IPS-20b (cell line): ENCODE data around the gene CHD1.
A peak's percentile ranks its signal among the peaks of the same experiment; 100 is the strongest.

Experiments used
- H3K27ac ChIP-seq: one replicate; pipeline ENCODE4 v1.5.1; 2013; ENCODE audit warnings: low read length
- H3K27me3 ChIP-seq: 2 replicates; pipeline ENCODE4 v1.6.1; 2013; ENCODE audit warnings: mild to moderate bottlenecking, low read length, inconsistent platforms; ENCODE audit not compliant: insufficient read depth
- H3K36me3 ChIP-seq: 2 replicates; pipeline ENCODE4 v1.6.1; 2013; ENCODE audit warnings: low read depth, mild to moderate bottlenecking, inconsistent platforms, low read length, moderate library complexity; ENCODE audit not compliant: insufficient read depth
- H3K4me1 ChIP-seq: 2 replicates; pipeline ENCODE4 v1.6.1; 2013; ENCODE audit warnings: mild to moderate bottlenecking, control low read depth, inconsistent platforms, low read length, moderate library complexity; ENCODE audit not compliant: insufficient read depth
- H3K4me3 ChIP-seq: 2 replicates; pipeline ENCODE4 v1.5.1; 2013; ENCODE audit warnings: mild to moderate bottlenecking, low read length, inconsistent platforms
- H3K9ac ChIP-seq: 2 replicates; pipeline ENCODE4 v1.6.1; 2013; ENCODE audit warnings: low read depth, mild to moderate bottlenecking, inconsistent platforms, low read length, moderate library complexity
- H3K9me3 ChIP-seq: 2 replicates; pipeline ENCODE4 v1.6.1; 2013; ENCODE audit warnings: mild to moderate bottlenecking, low read depth, low read length, inconsistent platforms; ENCODE audit not compliant: insufficient read depth

Gene CHD1

GRCh38 chr5:98928873-98929709 lies at the start of gene CHD1:
Gene CHD1, minus strand, starts transcription at chr5:98929007. Its CDS starts 2,621 bp downstream, at chr5:98926386.
- peak within 1 kb of the TSS; percentile 85; the same call in 1 of the 2 replicates for H3K9ac ChIP-seq
- H3K4me3 ChIP-seq, result peak within 1 kb of the TSS; percentile 85
- H3K27ac ChIP-seq, result peak within 1 kb of the TSS; percentile 87
- H3K36me3 ChIP-seq, result peaks cover 21% of the 10 kb centered on the region
- H3K9me3 ChIP-seq, result no peaks in the 10 kb centered on the region
- peaks cover 10% of the 10 kb centered on the region for H3K4me1 ChIP-seq
- no peaks in the 10 kb centered on the region for H3K27me3 ChIP-seq

- Histone ChIP-seq H3K9ac (no peak overlapping the region), H3K27me3 (no peaks in the 10 kb centered on the region), H3K27ac (no peak overlapping the region), H3K9me3 (no peaks in the 10 kb centered on the region), H3K4me3 (no peak overlapping the region), H3K36me3 (no peaks in the 10 kb centered on the region), H3K4me1 (no peaks in the 10 kb centered on the region)
Observed at GRCh38 chr5:98978528-98978927, 49.7 kb upstream of the CHD1 start.

GRCh38 chr5:98977723-98978122 lies 48.9 kb upstream of the CHD1 start:
- no peaks in the 10 kb centered on the region for H3K9me3 ChIP-seq
- H3K27me3 ChIP-seq, result no peaks in the 10 kb centered on the region
- H3K9ac ChIP-seq, result no peak overlapping the region
- no peak overlapping the region for H3K27ac ChIP-seq
- no peak overlapping the region for H3K4me3 ChIP-seq
- H3K4me1 ChIP-seq, result no peaks in the 10 kb centered on the region
- no peaks in the 10 kb centered on the region for H3K36me3 ChIP-seq

- Histone ChIP-seq H3K9ac (no peak overlapping the region), H3K4me3 (no peak overlapping the region), H3K4me1 (no peaks in the 10 kb centered on the region), H3K27me3 (no peaks in the 10 kb centered on the region), H3K27ac (no peak overlapping the region), H3K9me3 (no peaks in the 10 kb centered on the region), H3K36me3 (no peaks in the 10 kb centered on the region)
Observed at GRCh38 chr5:98975682-98976407, 47.0 kb upstream of the CHD1 start.

GRCh38 chr5:98975223-98975622 lies 46.4 kb upstream of the CHD1 start:
- no peak overlapping the region for H3K9ac ChIP-seq
- no peak overlapping the region for H3K27ac ChIP-seq
- H3K4me1 ChIP-seq, result no peaks in the 10 kb centered on the region
- no peak overlapping the region for H3K4me3 ChIP-seq
- no peaks in the 10 kb centered on the region for H3K9me3 ChIP-seq
- H3K36me3 ChIP-seq, result no peaks in the 10 kb centered on the region
- H3K27me3 ChIP-seq, result no peaks in the 10 kb centered on the region

- Histone ChIP-seq H3K9ac (no peak overlapping the region), H3K4me1 (no peaks in the 10 kb centered on the region), H3K9me3 (peaks cover 8% of the 10 kb centered on the region; the same call in 1 of the 2 replicates), H3K36me3 (no peaks in the 10 kb centered on the region), H3K27ac (no peak overlapping the region), H3K27me3 (no peaks in the 10 kb centered on the region), H3K4me3 (no peak overlapping the region)
Observed at GRCh38 chr5:98969400-98969799, 40.6 kb upstream of the CHD1 start.

- H3K27me3 ChIP-seq, result no peaks in the 10 kb centered on the region
- peaks cover 8% of the 10 kb centered on the region; the same call in 1 of the 2 replicates for H3K9me3 ChIP-seq
- no peak overlapping the region for H3K9ac ChIP-seq
- no peak overlapping the region for H3K4me3 ChIP-seq
- no peak overlapping the region for H3K27ac ChIP-seq
- H3K36me3 ChIP-seq, result no peaks in the 10 kb centered on the region
- H3K4me1 ChIP-seq, result peaks cover 7% of the 10 kb centered on the region; the same call in 1 of the 2 replicates
Observed at GRCh38 chr5:98968056-98968564, 39.3 kb upstream of the CHD1 start.

- H3K27me3 ChIP-seq, result 0 out of 2 replicates have a peak, but pooled peaks cover 4% of the 10 kb centered on the region
- H3K9me3 ChIP-seq, result peaks cover 8% of the 10 kb centered on the region; the same call in 1 of the 2 replicates
- peaks cover 17% of the 10 kb centered on the region for H3K4me1 ChIP-seq
- no peaks in the 10 kb centered on the region for H3K36me3 ChIP-seq
- no peak overlapping the region for H3K9ac ChIP-seq
- no peak overlapping the region for H3K4me3 ChIP-seq
- H3K27ac ChIP-seq, result no peak overlapping the region
Observed at GRCh38 chr5:98965226-98965625, 36.4 kb upstream of the CHD1 start.

- Histone ChIP-seq H3K4me3 (no peak overlapping the region), H3K9me3 (peaks cover 8% of the 10 kb centered on the region; the same call in 1 of the 2 replicates), H3K27me3 (0 out of 2 replicates have a peak, but pooled peaks cover 4% of the 10 kb centered on the region), H3K36me3 (no peaks in the 10 kb centered on the region), H3K4me1 (peaks cover 17% of the 10 kb centered on the region), H3K27ac (no peak overlapping the region), H3K9ac (no peak overlapping the region)
Observed at GRCh38 chr5:98964621-98965020, 35.8 kb upstream of the CHD1 start.

GRCh38 chr5:98963019-98963418 lies 34.2 kb upstream of the CHD1 start:
- no peak overlapping the region for H3K27ac ChIP-seq
- peaks cover 8% of the 10 kb centered on the region; the same call in 1 of the 2 replicates for H3K9me3 ChIP-seq
- H3K9ac ChIP-seq, result peak overlapping the region; percentile 9; the same call in 1 of the 2 replicates
- 0 out of 2 replicates have a peak overlapping the region, but pooled peaks have one; percentile 7 for H3K4me3 ChIP-seq
- 0 out of 2 replicates have a peak, but pooled peaks cover 4% of the 10 kb centered on the region for H3K27me3 ChIP-seq
- no peaks in the 10 kb centered on the region for H3K36me3 ChIP-seq
- peaks cover 17% of the 10 kb centered on the region for H3K4me1 ChIP-seq

GRCh38 chr5:98962587-98962986 lies 33.8 kb upstream of the CHD1 start:
- peaks cover 8% of the 10 kb centered on the region; the same call in 1 of the 2 replicates for H3K9me3 ChIP-seq
- H3K36me3 ChIP-seq, result no peaks in the 10 kb centered on the region
- no peak overlapping the region for H3K27ac ChIP-seq
- 0 out of 2 replicates have a peak overlapping the region, but pooled peaks have one; percentile 7 for H3K4me3 ChIP-seq
- H3K27me3 ChIP-seq, result 0 out of 2 replicates have a peak, but pooled peaks cover 4% of the 10 kb centered on the region
- peak overlapping the region; percentile 9; the same call in 1 of the 2 replicates for H3K9ac ChIP-seq
- peaks cover 17% of the 10 kb centered on the region for H3K4me1 ChIP-seq
